HG03103 (cell line): ENCODE measurements around the gene CNTNAP5.
"Not testable (repeated sequence)": the region's sequence is repeated elsewhere in the genome, so short reads cannot be mapped to it uniquely, and the experiment has no call there.

ENCODE experiments used
- ATAC-seq: cut with Tn5 transposase; IDR thresholded peaks from one replicate; pipeline ENCODE4 v1.9.1; 2021; ENCODE audit warnings: low read depth; ENCODE audit not compliant: unreplicated experiment

The CNTNAP5 gene

GRCh38 chr2:124407836-124408534 lies 382.9 kb downstream of the CNTNAP5 start:
- ATAC-seq: not testable (repeated sequence)

GRCh38 chr2:124424074-124424473 lies 399.0 kb downstream of the CNTNAP5 start:
- no peak for ATAC-seq

- no peak for ATAC-seq
Measured at GRCh38 chr2:124426122-124426521, 401.0 kb downstream of the CNTNAP5 start.

- ATAC-seq: no peak
Measured at GRCh38 chr2:124426625-124427024, 401.5 kb downstream of the CNTNAP5 start.

- ATAC-seq: no peak
Measured at GRCh38 chr2:124437811-124438210, 412.7 kb downstream of the CNTNAP5 start.

- ATAC-seq: no peak
Measured at GRCh38 chr2:124450481-124450880, 425.4 kb downstream of the CNTNAP5 start.

GRCh38 chr2:124476291-124476690 lies 451.2 kb downstream of the CNTNAP5 start:
- ATAC-seq: no peak

GRCh38 chr2:124478761-124479160 lies 453.7 kb downstream of the CNTNAP5 start:
- ATAC-seq: no peak

GRCh38 chr2:124480958-124481357 lies 455.9 kb downstream of the CNTNAP5 start:
- ATAC-seq: no peak

GRCh38 chr2:124482044-124482443 lies 457.0 kb downstream of the CNTNAP5 start:
- ATAC-seq: no peak

- no peak for ATAC-seq
Measured at GRCh38 chr2:124482551-124482950, 457.5 kb downstream of the CNTNAP5 start.

- no peak for ATAC-seq
Measured at GRCh38 chr2:124485659-124486058, 460.6 kb downstream of the CNTNAP5 start.

- ATAC-seq: no peak
Measured at GRCh38 chr2:124489686-124490085, 464.6 kb downstream of the CNTNAP5 start.

GRCh38 chr2:124501575-124502152 lies 476.6 kb downstream of the CNTNAP5 start:
- no peak for ATAC-seq

GRCh38 chr2:124514236-124514635 lies 489.1 kb downstream of the CNTNAP5 start:
- no peak for ATAC-seq

GRCh38 chr2:124520953-124521352 lies 495.9 kb downstream of the CNTNAP5 start:
- ATAC-seq: no peak

- ATAC-seq: no peak
Measured at GRCh38 chr2:124523096-124523495, 498.0 kb downstream of the CNTNAP5 start.

GRCh38 chr2:124524155-124524915 lies 499.2 kb downstream of the CNTNAP5 start:
- ATAC-seq: no peak

- no peak for ATAC-seq
Measured at GRCh38 chr2:124526221-124526620, 501.1 kb downstream of the CNTNAP5 start.

- ATAC-seq: no peak
Measured at GRCh38 chr2:124530203-124530602, 505.1 kb downstream of the CNTNAP5 start.

- no peak for ATAC-seq
Measured at GRCh38 chr2:124533226-124533954, 508.3 kb downstream of the CNTNAP5 start.
